Mononuclear cell (primary cell): ENCODE results near the gene NOL9. TPM values are rescaled to one million over a fixed set of nuclear protein-coding genes. Genes with fewer than 3 reads are reported as not detected.

Experiments
- H3K27me3 ChIP-seq: 2 replicates; pipeline ENCODE4 v1.6.0; 2011; ENCODE audit warnings: low read length, control low read depth; ENCODE audit not compliant: insufficient read depth
- H3K4me1 ChIP-seq: 2 replicates; pipeline ENCODE4 v1.5.1; 2011; ENCODE audit warnings: mild to moderate bottlenecking, low read length, control low read depth; ENCODE audit not compliant: insufficient read depth
- H3K4me3 ChIP-seq: 2 replicates; pipeline ENCODE4 v1.5.1; 2011; ENCODE audit warnings: mild to moderate bottlenecking, low read length, moderate library complexity
- H3K9me3 ChIP-seq: 2 replicates; pipeline ENCODE4 v1.5.1; 2011; ENCODE audit warnings: low read depth, mild to moderate bottlenecking, control low read depth, low read length
- total RNA-seq: library from RNA; depleted of rRNA; stranded (reverse); fragments of >200 nt; gene quantifications from one replicate; pipeline ENCODE4 v1.2.3, GENCODE V29; 2012

Gene NOL9
- total RNA-seq, 1 donor: 73.4 TPM

- Histone ChIP-seq H3K27me3 (no peaks in the 10 kb centered on the region), H3K4me3 (no peak overlapping the region), H3K4me1 (peaks cover 50% of the 10 kb centered on the region), H3K9me3 (no peaks in the 10 kb centered on the region)
Measured at GRCh38 chr1:6593810-6594209, 39.5 kb upstream of the NOL9 start.

GRCh38 chr1:6592865-6593593, 38.7 kb upstream of the NOL9 start:
- Histone ChIP-seq H3K4me3 (no peak overlapping the region), H3K4me1 (peaks cover 42% of the 10 kb centered on the region), H3K27me3 (no peaks in the 10 kb centered on the region), H3K9me3 (no peaks in the 10 kb centered on the region)

GRCh38 chr1:6592441-6592840, 38.1 kb upstream of the NOL9 start:
- Histone ChIP-seq H3K4me1 (peaks cover 37% of the 10 kb centered on the region), H3K27me3 (no peaks in the 10 kb centered on the region), H3K4me3 (no peak overlapping the region), H3K9me3 (no peaks in the 10 kb centered on the region)

- Histone ChIP-seq H3K4me1 (peaks cover 31% of the 10 kb centered on the region), H3K4me3 (no peak overlapping the region), H3K9me3 (no peaks in the 10 kb centered on the region), H3K27me3 (no peaks in the 10 kb centered on the region)
Measured at GRCh38 chr1:6591644-6592043, 37.3 kb upstream of the NOL9 start.

- no peaks in the 10 kb centered on the region for H3K27me3 ChIP-seq
- H3K9me3 ChIP-seq: no peaks in the 10 kb centered on the region
- H3K4me1 ChIP-seq: peaks cover 31% of the 10 kb centered on the region
- no peak overlapping the region for H3K4me3 ChIP-seq
Measured at GRCh38 chr1:6591222-6591621, 36.9 kb upstream of the NOL9 start.

- Histone ChIP-seq H3K4me3 (no peak overlapping the region), H3K9me3 (no peaks in the 10 kb centered on the region), H3K4me1 (peaks cover 31% of the 10 kb centered on the region), H3K27me3 (no peaks in the 10 kb centered on the region)
Measured at GRCh38 chr1:6590046-6590445, 35.7 kb upstream of the NOL9 start.

- H3K9me3 ChIP-seq: no peaks in the 10 kb centered on the region
- peaks cover 31% of the 10 kb centered on the region for H3K4me1 ChIP-seq
- H3K27me3 ChIP-seq: no peaks in the 10 kb centered on the region
- no peak overlapping the region for H3K4me3 ChIP-seq
Measured at GRCh38 chr1:6588893-6589520, 34.7 kb upstream of the NOL9 start.

GRCh38 chr1:6588128-6588892, 34.0 kb upstream of the NOL9 start:
- H3K27me3 ChIP-seq: no peaks in the 10 kb centered on the region
- H3K9me3 ChIP-seq: no peaks in the 10 kb centered on the region
- peaks cover 31% of the 10 kb centered on the region for H3K4me1 ChIP-seq
- H3K4me3 ChIP-seq: no peak overlapping the region

- Histone ChIP-seq H3K4me3 (no peak overlapping the region), H3K4me1 (peaks cover 31% of the 10 kb centered on the region), H3K27me3 (no peaks in the 10 kb centered on the region), H3K9me3 (no peaks in the 10 kb centered on the region)
Measured at GRCh38 chr1:6587261-6588005, 33.1 kb upstream of the NOL9 start.

GRCh38 chr1:6586404-6586816, 32.1 kb upstream of the NOL9 start:
- Histone ChIP-seq H3K9me3 (no peaks in the 10 kb centered on the region), H3K27me3 (no peaks in the 10 kb centered on the region), H3K4me1 (peaks cover 31% of the 10 kb centered on the region), H3K4me3 (no peak overlapping the region)

- peaks cover 31% of the 10 kb centered on the region for H3K4me1 ChIP-seq
Measured at GRCh38 chr1:6585841-6586240, 31.5 kb upstream of the NOL9 start.

GRCh38 chr1:6585081-6585722, 30.9 kb upstream of the NOL9 start:
- Histone ChIP-seq H3K27me3 (no peaks in the 10 kb centered on the region), H3K4me3 (no peak overlapping the region), H3K4me1 (peaks cover 33% of the 10 kb centered on the region), H3K9me3 (no peaks in the 10 kb centered on the region)

More at GRCh38 chr1:6585841-6586240, 31.5 kb upstream of the NOL9 start:
- no peak overlapping the region for H3K4me3 ChIP-seq
- no peaks in the 10 kb centered on the region for H3K27me3 ChIP-seq
- no peaks in the 10 kb centered on the region for H3K9me3 ChIP-seq

GRCh38 chr1:6584126-6585080, 30.1 kb upstream of the NOL9 start:
- no peaks in the 10 kb centered on the region for H3K9me3 ChIP-seq
- peaks cover 34% of the 10 kb centered on the region for H3K4me1 ChIP-seq
- no peak overlapping the region for H3K4me3 ChIP-seq
- no peaks in the 10 kb centered on the region for H3K27me3 ChIP-seq

GRCh38 chr1:6582370-6582769, 28.1 kb upstream of the NOL9 start:
- H3K4me1 ChIP-seq: peaks cover 33% of the 10 kb centered on the region

More at GRCh38 chr1:6582370-6582769, 28.1 kb upstream of the NOL9 start:
- H3K27me3 ChIP-seq: no peaks in the 10 kb centered on the region
- H3K9me3 ChIP-seq: no peaks in the 10 kb centered on the region
- H3K4me3 ChIP-seq: no peak overlapping the region
